GM12878 (cell line): ENCODE results near the gene SIN3A. TPM values are rescaled to one million over a fixed set of nuclear protein-coding genes. Genes with fewer than 3 reads are reported as not detected.

Experiments
- ATAC-seq: fragments of 200-7000 bp; cut with Tn5 transposase; 3 replicates; pipeline ENCODE4 v1.9.1; 2020; ENCODE audit warnings: mild to moderate bottlenecking, moderate library complexity
- BruUV-seq: library from RNA; stranded (reverse); fragments of 400-500 nt; replicated peaks from 2 replicates; lab custom pipeline; 2021; lab: Mats Ljungman, UMichigan
- CTCF ChIA-PET: fragments of 300-600 bp; sonication (Branson Sonifier 250); formaldehyde crosslinking; extraction: SDS; loops from one replicate; lab custom pipeline; 2021; ENCODE audit warnings: inconsistent platforms; lab: Yijun Ruan, JAX
- POLR2A ChIA-PET: fragments of 350-600 bp; formaldehyde crosslinking; extraction: SDS; loops from one replicate; lab custom pipeline; 2021; ENCODE audit warnings: inconsistent platforms; lab: Charles Lee
- RAD21 ChIA-PET: fragments of 300-600 bp; sonication (Branson Sonifier 250); formaldehyde crosslinking; loops from one replicate; lab custom pipeline; 2023; ENCODE audit warnings: antibody characterized with exemption; ENCODE audit not compliant: unreplicated experiment; lab: Charles Lee
- SMC1A ChIA-PET: fragments of 300-600 bp; sonication (Branson Sonifier 250); formaldehyde crosslinking; loops from one replicate; lab custom pipeline; 2023; ENCODE audit not compliant: unreplicated experiment, uncharacterized antibody; lab: Charles Lee
- DNase-seq: peaks from one replicate; pipeline ENCODE4 v3.0.0-alpha.2; 2011; ENCODE audit warnings: low read depth, low spot score
- FAIRE-seq: peaks from 3 replicates; lab custom pipeline; 2011; peaks lifted over from hg19 to GRCh38; lab: Jason Lieb, UNC
- H2AFZ ChIP-seq: 2 replicates; pipeline ENCODE4 v1.6.0; 2011; ENCODE audit warnings: low read depth, low read length, control low read depth; ENCODE audit not compliant: control insufficient read depth
- H3K27ac ChIP-seq: 2 replicates; pipeline ENCODE4 v1.5.1; 2011; ENCODE audit warnings: control low read depth; ENCODE audit not compliant: control insufficient read depth, insufficient read depth
- H3K27me3 ChIP-seq, 2 experiments: replicated peaks in 1 of 2; 2 replicates each; pipeline versions ENCODE4 v1.6.0 to v1.6.1; 2011; ENCODE audit warnings: low read length in 1 of 2; ENCODE audit not compliant: control insufficient read depth in 2 of 2, insufficient read depth in 2 of 2
- H3K36me3 ChIP-seq, 2 experiments: 2 replicates each; pipeline ENCODE4 v1.5.1; 2011; ENCODE audit warnings: low read length in 1 of 2; ENCODE audit not compliant: control insufficient read depth in 2 of 2, insufficient read depth in 2 of 2
- H3K4me1 ChIP-seq: 2 replicates; pipeline ENCODE4 v1.6.1; 2011; ENCODE audit warnings: mild to moderate bottlenecking, low read length, moderate library complexity, mixed read lengths; ENCODE audit not compliant: control insufficient read depth, insufficient read depth
- H3K4me2 ChIP-seq: 2 replicates; pipeline ENCODE4 v1.6.0; 2011; ENCODE audit warnings: control low read depth; ENCODE audit not compliant: control insufficient read depth, insufficient read depth
- H3K4me3 ChIP-seq: fragments of 200-600 bp; sonication (generic); 2 replicates; pipeline ENCODE4 v1.5.1; 2016
- H3K79me2 ChIP-seq: 2 replicates; pipeline ENCODE4 v1.6.0; 2011; ENCODE audit warnings: low read length; ENCODE audit not compliant: control insufficient read depth, insufficient read depth
- H3K9ac ChIP-seq: 2 replicates; pipeline ENCODE4 v1.8.0; 2011; ENCODE audit warnings: low read length, control low read depth, mixed read lengths; ENCODE audit not compliant: control insufficient read depth, insufficient read depth
- H3K9me3 ChIP-seq: replicated peaks from 3 replicates; pipeline ENCODE4 v1.5.1; 2011; ENCODE audit warnings: mild to moderate bottlenecking, low read length; ENCODE audit not compliant: control insufficient read depth, insufficient read depth
- H4K20me1 ChIP-seq: 2 replicates; pipeline ENCODE4 v1.6.0; 2011; ENCODE audit not compliant: control insufficient read depth, insufficient read depth
- BRCA1 ChIP-seq: IDR thresholded peaks from 2 replicates; pipeline ENCODE4 v1.6.1; 2011; ENCODE audit warnings: low read depth, low read length, improper control_type of control experiment
- CBX5 ChIP-seq: sonication (generic); IDR thresholded peaks from 2 replicates; pipeline ENCODE4 v1.6.1; 2016; ENCODE audit warnings: low read depth, moderate library complexity, mild to moderate bottlenecking, inconsistent platforms
- FOXM1 ChIP-seq: IDR thresholded peaks from 2 replicates; pipeline ENCODE4 v1.6.1; 2012; ENCODE audit warnings: low read depth, mild to moderate bottlenecking, inconsistent platforms, low read length, moderate library complexity
- GATAD2B ChIP-seq: fragments of 450-650 bp; conservative IDR thresholded peaks from 2 replicates; pipeline ENCODE4 v1.6.1; 2017; ENCODE audit warnings: low read depth, mild to moderate bottlenecking, moderate library complexity
- POLR2A ChIP-seq: IDR thresholded peaks from 2 replicates; pipeline ENCODE4 v1.6.1; 2011; ENCODE audit warnings: low read depth, mild to moderate bottlenecking, low read length
- POU2F2 ChIP-seq: IDR thresholded peaks from 3 replicates; pipeline ENCODE4 v1.6.1; 2011; ENCODE audit warnings: low read depth, mild to moderate bottlenecking, low read length, borderline replicate concordance
- RB1 ChIP-seq: fragments of 450-650 bp; formaldehyde crosslinking; IDR thresholded peaks from 2 replicates; pipeline ENCODE4 v1.6.1; 2017; ENCODE audit warnings: mild to moderate bottlenecking, borderline replicate concordance
- RCOR1 ChIP-seq: conservative IDR thresholded peaks from 2 replicates; pipeline ENCODE4 v1.6.1; 2012; ENCODE audit warnings: low read depth, low read length, improper control_type of control experiment
- SMC3 ChIP-seq: IDR thresholded peaks from 2 replicates; pipeline ENCODE4 v1.6.1; 2011; ENCODE audit warnings: low read length, improper control_type of control experiment, borderline replicate concordance
- STAT3 ChIP-seq: IDR thresholded peaks from 2 replicates; pipeline ENCODE4 v1.6.1; 2011; ENCODE audit warnings: low read depth, low read length, improper control_type of control experiment
- TCF3 ChIP-seq: IDR thresholded peaks from 2 replicates; pipeline ENCODE4 v1.6.1; 2012; ENCODE audit warnings: low read depth, mild to moderate bottlenecking, low read length, borderline replicate concordance; ENCODE audit not compliant: insufficient read depth
- ZNF384 ChIP-seq: IDR thresholded peaks from 2 replicates; pipeline ENCODE4 v1.6.1; 2012; ENCODE audit warnings: low read depth, mild to moderate bottlenecking, low read length, improper control_type of control experiment, borderline replicate concordance
- WGBS: methylation state at CpG from one replicate; pipeline ENCODE4 v1.1.6; 2016; ENCODE audit warnings: low lambda C conversion rate; ENCODE audit not compliant: insufficient replicate concordance, insufficient coverage; ENCODE audit errors: missing lambda C conversion rate; 5-methylcytosine and 5-hydroxymethylcytosine counted together
- in situ Hi-C: fragments of 300-500 bp; cut with MboI; formaldehyde crosslinking; loops from 9 replicates; pipeline ENCODE4 v1.14.3; 2018; ENCODE audit warnings: mixed read lengths
- intact Hi-C: fragments of 100-400 bp; cut with micrococcal nuclease; formaldehyde crosslinking; loops from one replicate; pipeline ENCODE4 v1.14.2; 2022; ENCODE audit not compliant: unreplicated experiment
- polyA plus RNA-seq, 11 experiments: library from polyadenylated mRNA; depleted of rRNA in 4 of 11; unstranded in 6 of 11; stranded (reverse) in 5 of 11; fragments of >200 nt; fragmentation: Nextera tagmentation in 4 of 11; fragmentation: Illumina TruSeq in 1 of 11; extraction: Ambion mirVana in 4 of 11; extraction: Trizol in 1 of 11; gene quantifications; 1 replicate in 1 of 11; 2 replicates in 10 of 11; pipeline versions ENCODE4 v1.2.1 to v1.2.3, GENCODE V29; 2011 to 2016; ENCODE audit warnings: inconsistent platforms in 2 of 11, missing spikeins in 2 of 11, low read depth in 1 of 11
- total RNA-seq, 4 experiments: library from RNA; depleted of rRNA in 3 of 4; stranded (reverse); fragments of >200 nt in 3 of 4; fragmentation: Illumina TruSeq in 1 of 4; extraction: Trizol in 1 of 4; gene quantifications; 2 replicates each; pipeline versions ENCODE4 v1.2.1 to v1.2.3, GENCODE V29; 2013 to 2021
- TF ChIP-seq, protein P1 (sequence below): IDR thresholded peaks from 2 replicates; pipeline ENCODE4 v1.6.1; 2012; ENCODE audit warnings: low read length, inconsistent platforms
- TF ChIP-seq, protein P2 (sequence below): IDR thresholded peaks from 2 replicates; pipeline ENCODE4 v1.6.1; 2011; ENCODE audit warnings: mild to moderate bottlenecking, low read depth, low read length, moderate library complexity; ENCODE audit not compliant: insufficient replicate concordance
- TF ChIP-seq, protein P3 (sequence below): IDR thresholded peaks from 2 replicates; pipeline ENCODE4 v1.6.1; 2011; ENCODE audit warnings: borderline replicate concordance, low read depth, mild to moderate bottlenecking, moderate library complexity, mixed read lengths, low read length; ENCODE audit not compliant: insufficient read depth; ENCODE audit errors: extremely low read length

The SIN3A gene
- total and polyA plus RNA-seq, 10 of the 15 experiments (the other 5 are each of a cell fraction or from before 2014, with no cell fraction given), result 6.4 to 62.2 (median 29.2) TPM

DNA sequence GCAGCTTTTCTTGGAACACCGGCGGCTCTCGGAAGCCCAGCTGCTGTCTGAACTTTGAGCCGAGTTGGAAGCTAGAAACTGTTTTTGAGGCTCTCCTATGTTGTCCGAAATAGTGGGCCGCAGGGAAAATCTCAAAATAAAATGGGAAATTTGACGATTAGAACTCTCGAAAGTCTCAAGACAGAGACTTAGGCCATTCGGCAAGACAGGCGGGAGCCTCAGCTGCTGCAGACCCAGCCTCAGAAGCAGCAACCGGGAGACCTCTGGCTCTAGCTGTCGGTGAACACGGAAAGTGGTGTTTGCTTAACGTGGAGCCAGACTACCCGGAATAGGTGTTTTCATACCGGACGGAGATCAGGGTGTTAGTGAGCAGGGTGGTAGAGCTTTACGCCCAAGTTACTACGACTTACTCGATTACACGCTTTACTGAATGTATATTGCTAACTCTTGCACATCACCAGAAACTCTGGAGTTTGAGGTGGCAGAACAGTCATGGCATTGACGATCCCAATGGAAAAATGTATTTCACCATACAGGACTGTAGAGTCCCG lies 82.7 kb downstream of the SIN3A start (continued):
- TF ChIP-seq ZNF384, result no peak
- TF ChIP-seq STAT3, result 0 out of 2 replicates have a peak, but pooled peaks have one; percentile 50
- TF ChIP-seq TCF3, result 0 out of 2 replicates have a peak, but pooled peaks have one; percentile 1
- TF ChIP-seq, protein P1, sequence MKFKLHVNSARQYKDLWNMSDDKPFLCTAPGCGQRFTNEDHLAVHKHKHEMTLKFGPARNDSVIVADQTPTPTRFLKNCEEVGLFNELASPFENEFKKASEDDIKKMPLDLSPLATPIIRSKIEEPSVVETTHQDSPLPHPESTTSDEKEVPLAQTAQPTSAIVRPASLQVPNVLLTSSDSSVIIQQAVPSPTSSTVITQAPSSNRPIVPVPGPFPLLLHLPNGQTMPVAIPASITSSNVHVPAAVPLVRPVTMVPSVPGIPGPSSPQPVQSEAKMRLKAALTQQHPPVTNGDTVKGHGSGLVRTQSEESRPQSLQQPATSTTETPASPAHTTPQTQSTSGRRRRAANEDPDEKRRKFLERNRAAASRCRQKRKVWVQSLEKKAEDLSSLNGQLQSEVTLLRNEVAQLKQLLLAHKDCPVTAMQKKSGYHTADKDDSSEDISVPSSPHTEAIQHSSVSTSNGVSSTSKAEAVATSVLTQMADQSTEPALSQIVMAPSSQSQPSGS, result peak; percentile 61; the same call in 1 of the 2 replicates
- TF ChIP-seq, all 136 proteins: peak for 14

DNA sequence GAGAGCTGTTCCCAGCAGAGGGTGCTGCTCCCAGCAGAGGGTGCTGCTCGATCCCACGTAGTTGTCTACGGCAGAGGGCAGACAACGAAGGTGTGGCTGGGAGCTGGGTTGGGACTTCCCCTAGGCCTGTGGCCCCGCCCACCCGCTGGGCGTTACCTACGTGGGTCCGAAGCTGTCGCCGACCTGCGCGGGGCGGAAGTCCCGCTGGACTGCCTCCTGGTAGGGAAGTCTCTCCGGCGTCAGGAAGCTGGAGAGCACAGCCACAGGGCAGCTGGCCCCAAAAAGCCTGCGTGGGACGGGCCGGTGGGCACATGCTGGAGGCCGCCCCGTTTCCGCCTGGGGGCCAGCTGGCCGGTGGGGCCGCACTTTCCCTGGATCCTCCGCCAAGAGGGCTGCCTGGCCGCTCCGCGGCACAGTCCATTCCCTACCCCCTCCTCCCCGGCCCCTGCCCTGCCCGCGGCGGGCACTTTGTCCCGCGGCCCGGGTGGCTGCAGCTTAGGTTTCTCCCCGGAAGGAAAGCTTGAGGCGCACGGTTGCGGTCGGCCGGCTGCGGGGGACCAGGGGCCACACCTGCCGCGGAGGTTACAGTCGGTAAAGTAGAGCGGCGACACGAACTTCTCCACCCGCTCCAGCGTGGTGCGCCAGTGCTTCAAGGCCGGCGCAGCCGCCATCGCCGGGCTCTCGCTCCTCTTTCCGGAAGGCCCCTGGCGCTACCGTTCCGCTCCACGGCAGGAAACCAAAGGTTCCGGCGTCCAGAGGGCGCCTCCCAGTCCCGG lies 83.4 kb downstream of the SIN3A start, which contains the start of gene MAN2C1:
MAN2C1 (minus strand) TSS at position 695 of the 776 bp plus-strand sequence; CDS start at position 671, 24 bp downstream.
- Histone ChIP-seq H3K9ac (peak within 1 kb of the TSS; percentile 93), H3K4me3 (peak within 1 kb of the TSS; percentile 75), H3K36me3 (peaks cover 7 to 22% of the 10 kb centered on the region in 2 experiments), H4K20me1 (no peaks in the 10 kb centered on the region), H3K79me2 (peaks cover 8% of the 10 kb centered on the region), H3K27ac (peak within 1 kb of the TSS; percentile 91), H3K9me3 (no peaks in the 10 kb centered on the region), H3K27me3 (no peaks in the 10 kb centered on the region), H3K4me2 (peak within 1 kb of the TSS; percentile 78), H3K4me1 (peaks cover 6% of the 10 kb centered on the region), H2AFZ (peak within 1 kb of the TSS; percentile 53)
- BruUV-seq, result TSS peak; percentile 45
- DNase-seq (peak; percentile 95), ATAC-seq (peak; percentile 95), FAIRE-seq (peak; percentile 97)
- POLR2A ChIA-PET, result interaction anchor here (0.5 to 3.2 kb wide), 21 partner anchors 12 to 1536 kb away, joined by 3 to 43 read pairs (median 5); partner anchors contain the start of genes COMMD4, IMP3, PPCDC and SIN3A
- RAD21 ChIA-PET, result interaction anchor here (0.6 to 4.2 kb wide), 40 partner anchors 22 to 434 kb away, joined by 3 to 113 read pairs (median 4); partner anchors contain the start of genes IMP3, PPCDC, PTPN9 and SCAMP5
- WGBS, result under 1% methylated on average over 50 of the region's 67 CpGs
- intact Hi-C loops (loop anchor here (1.0 to 2.0 kb wide), 3 partner anchors 83 to 315 kb away; partner anchors contain the start of genes IMP3 and SIN3A), in situ Hi-C loops (no loop called here)
- SMC1A ChIA-PET, result interaction anchor here (0.6 to 3.1 kb wide), 31 partner anchors 10 to 597 kb away, joined by 3 to 24 read pairs (median 4); partner anchors contain the start of genes IMP3, SIN3A and SNUPN
- CTCF ChIA-PET, result interaction anchor here (0.5 to 4.9 kb wide), 59 partner anchors 8 to 437 kb away, joined by 3 to 86 read pairs (median 5); partner anchors contain the start of genes COMMD4, IMP3, PPCDC and PTPN9
- TF ChIP-seq FOXM1 (peak; percentile 50), POU2F2 (peak; percentile 78), RCOR1 (no peak), SMC3 (peak; percentile 75), RB1 (peak; percentile 78; the same call in 1 of the 2 replicates), CBX5 (peak; percentile 95; the same call in 1 of the 2 replicates), GATAD2B (peak; percentile 95), POLR2A (peak; percentile 97), BRCA1 (no peak)
- TF ChIP-seq, protein P2, sequence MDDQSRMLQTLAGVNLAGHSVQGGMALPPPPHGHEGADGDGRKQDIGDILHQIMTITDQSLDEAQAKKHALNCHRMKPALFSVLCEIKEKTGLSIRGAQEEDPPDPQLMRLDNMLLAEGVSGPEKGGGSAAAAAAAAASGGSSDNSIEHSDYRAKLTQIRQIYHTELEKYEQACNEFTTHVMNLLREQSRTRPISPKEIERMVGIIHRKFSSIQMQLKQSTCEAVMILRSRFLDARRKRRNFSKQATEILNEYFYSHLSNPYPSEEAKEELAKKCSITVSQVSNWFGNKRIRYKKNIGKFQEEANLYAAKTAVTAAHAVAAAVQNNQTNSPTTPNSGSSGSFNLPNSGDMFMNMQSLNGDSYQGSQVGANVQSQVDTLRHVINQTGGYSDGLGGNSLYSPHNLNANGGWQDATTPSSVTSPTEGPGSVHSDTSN, result no peak
- TF ChIP-seq, protein P3, sequence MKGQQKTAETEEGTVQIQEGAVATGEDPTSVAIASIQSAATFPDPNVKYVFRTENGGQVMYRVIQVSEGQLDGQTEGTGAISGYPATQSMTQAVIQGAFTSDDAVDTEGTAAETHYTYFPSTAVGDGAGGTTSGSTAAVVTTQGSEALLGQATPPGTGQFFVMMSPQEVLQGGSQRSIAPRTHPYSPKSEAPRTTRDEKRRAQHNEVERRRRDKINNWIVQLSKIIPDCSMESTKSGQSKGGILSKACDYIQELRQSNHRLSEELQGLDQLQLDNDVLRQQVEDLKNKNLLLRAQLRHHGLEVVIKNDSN, result peak; percentile 7
